Common myeloid progenitor, CD34-positive (primary cell): Measurements from ENCODE around the gene CNKSR1.

Experiments used
- CTCF ChIA-PET: fragments of 350-600 bp; sonication (Branson Sonifier 250); formaldehyde crosslinking; loops from one replicate; lab custom pipeline; 2021; ENCODE audit warnings: antibody characterized with exemption; lab: Charles Lee
- POLR2A ChIA-PET: fragments of 350-600 bp; sonication (Branson Sonifier 250); formaldehyde crosslinking; loops from one replicate; lab custom pipeline; 2021; ENCODE audit warnings: antibody characterized with exemption; lab: Charles Lee
- DNase-seq, 3 donors: peaks; one replicate each; pipeline versions ENCODE4 v3.0.0 to v3.0.0-alpha.2; 2013
- H3K27ac ChIP-seq, 2 experiments: 1 replicate in 1 of 2; 2 replicates in 1 of 2; pipeline ENCODE4 v1.7.0; 2013; ENCODE audit warnings: inconsistent platforms in 2 of 2, low read length in 2 of 2, mild to moderate bottlenecking in 2 of 2, low read depth in 1 of 2, moderate library complexity in 1 of 2; ENCODE audit not compliant: severe bottlenecking in 2 of 2, insufficient read depth in 1 of 2, poor library complexity in 1 of 2
- H3K27me3 ChIP-seq, 5 experiments: replicated peaks in 2 of 5; 1 replicate in 3 of 5; 2 replicates in 2 of 5; pipeline versions ENCODE4 v1.6.1 to v1.7.0; 2013; ENCODE audit warnings: low read length in 4 of 5, mild to moderate bottlenecking in 2 of 5, moderate library complexity in 2 of 5, inconsistent platforms in 1 of 5; ENCODE audit not compliant: insufficient read depth in 5 of 5, control insufficient read depth in 4 of 5
- H3K36me3 ChIP-seq, 4 experiments: 1 replicate in 2 of 4; 2 replicates in 2 of 4; pipeline versions ENCODE4 v1.6.1 to v1.7.0; 2013; ENCODE audit warnings: low read length in 3 of 4, control low read depth in 1 of 4, mild to moderate bottlenecking in 1 of 4; ENCODE audit not compliant: control insufficient read depth in 4 of 4, insufficient read depth in 4 of 4
- H3K4me1 ChIP-seq, 4 experiments: 1 replicate in 3 of 4; 2 replicates in 1 of 4; pipeline versions ENCODE4 v1.6.1 to v1.7.1; 2013; ENCODE audit warnings: low read length in 3 of 4, mild to moderate bottlenecking in 3 of 4, control low read depth in 1 of 4, inconsistent platforms in 1 of 4, moderate library complexity in 1 of 4; ENCODE audit not compliant: control insufficient read depth in 4 of 4, insufficient read depth in 4 of 4; ENCODE audit errors: control extremely low read depth in 1 of 4
- H3K4me3 ChIP-seq, 7 experiments: 1 replicate in 4 of 7; 2 replicates in 3 of 7; pipeline versions ENCODE4 v1.5.1 to v1.7.0; 2013; ENCODE audit warnings: mild to moderate bottlenecking in 7 of 7, low read length in 6 of 7, moderate library complexity in 6 of 7, inconsistent platforms in 2 of 7, low read depth in 2 of 7, control low read depth in 1 of 7; ENCODE audit not compliant: insufficient read depth in 4 of 7, control insufficient read depth in 1 of 7; ENCODE audit errors: extremely low read depth in 1 of 7
- H3K9me3 ChIP-seq, 5 experiments: 1 replicate in 4 of 5; 2 replicates in 1 of 5; pipeline versions ENCODE4 v1.6.1 to v1.7.1; 2013; ENCODE audit warnings: low read length in 4 of 5, mild to moderate bottlenecking in 2 of 5, inconsistent platforms in 1 of 5, low read depth in 1 of 5, moderate library complexity in 1 of 5; ENCODE audit not compliant: control insufficient read depth in 4 of 5, insufficient read depth in 2 of 5; ENCODE audit errors: control extremely low read depth in 1 of 5
- WGBS: methylation state at CpG from one replicate; pipeline ENCODE4 v1.1.5; 2013; ENCODE audit not compliant: insufficient coverage; 5-methylcytosine and 5-hydroxymethylcytosine counted together

CNKSR1 gene

GRCh38 chr1:26203642-26204318 lies 26.5 kb downstream of the CNKSR1 start:
- Histone ChIP-seq H3K4me1 (peaks cover 0 to 6% (median 0%) of the 10 kb centered on the region in 4 experiments), H3K27ac (no peak overlapping the region), H3K36me3 (no peaks in the 10 kb centered on the region), H3K4me3 (no peak overlapping the region), H3K9me3 (no peaks in the 10 kb centered on the region), H3K27me3 (peaks cover 0 to 3% (median 0%) of the 10 kb centered on the region in 5 experiments)
- 94% methylated on average over 4 of the region's 9 CpGs for WGBS
- DNase-seq = peak; percentile 11 to 44 (median 37)
- ChIA-PET POLR2A (interaction anchor here (0.5 kb wide), 1 partner anchor 175 kb away, joined by 3 read pairs; no protein-coding TSS in a partner anchor), CTCF (interaction anchor here (0.6 to 2.1 kb wide), 12 partner anchors 9 to 214 kb away, joined by 3 to 7 read pairs (median 4); partner anchors contain the start of genes CATSPER4 and CNKSR1)

- 93% methylated on average over 5 of the region's 5 CpGs for WGBS
Observed at GRCh38 chr1:26210147-26210870, 33.0 kb downstream of the CNKSR1 start.

DNA sequence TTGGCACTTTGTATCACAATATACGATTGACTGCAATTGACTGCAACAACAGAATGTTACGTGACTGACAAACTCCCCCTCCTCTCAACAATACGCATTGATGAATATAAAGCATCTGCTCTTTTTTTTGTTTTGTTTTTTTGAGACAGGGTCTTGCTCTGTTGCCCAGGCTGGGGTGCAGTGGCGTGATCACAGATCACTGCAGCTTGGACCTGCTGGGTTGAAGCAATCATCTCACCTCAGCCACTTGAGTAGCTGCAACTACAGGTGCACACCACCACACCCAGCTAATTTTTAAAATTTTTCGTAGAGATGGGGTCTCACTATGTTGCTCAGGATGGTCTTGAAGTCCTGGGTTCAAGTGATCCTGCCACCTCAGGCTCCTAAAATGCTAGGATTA lies 35.4 kb downstream of the CNKSR1 start:
- H3K4me1 ChIP-seq = no peaks in the 10 kb centered on the region
- H3K9me3 ChIP-seq = no peaks in the 10 kb centered on the region
- no peaks in the 10 kb centered on the region for H3K36me3 ChIP-seq
- no peak overlapping the region for H3K4me3 ChIP-seq
- ChIA-PET CTCF (interaction anchor here (0.6 to 2.1 kb wide), 3 partner anchors 8 to 19 kb away, joined by 3 to 7 read pairs (median 3); no protein-coding TSS in a partner anchor), POLR2A (no interaction called here)
- DNase-seq = no peak
- H3K27me3 ChIP-seq = no peaks in the 10 kb centered on the region
- H3K27ac ChIP-seq = no peak overlapping the region
- WGBS = 100% methylated on average over 2 of the region's 5 CpGs

More at GRCh38 chr1:26210147-26210870, 33.0 kb downstream of the CNKSR1 start:
- no peak for DNase-seq
- Histone ChIP-seq H3K4me1 (no peaks in the 10 kb centered on the region), H3K36me3 (no peaks in the 10 kb centered on the region), H3K27me3 (no peaks in the 10 kb centered on the region), H3K4me3 (no peak overlapping the region), H3K27ac (no peak overlapping the region), H3K9me3 (no peaks in the 10 kb centered on the region)
- ChIA-PET POLR2A (no interaction called here), CTCF (interaction anchor here (1.4 to 1.8 kb wide), 2 partner anchors 151 to 207 kb away, joined by 3 to 5 read pairs; no protein-coding TSS in a partner anchor)

GRCh38 chr1:26213335-26213905 lies 36.1 kb downstream of the CNKSR1 start:
- 100% methylated on average over 3 of the region's 6 CpGs for WGBS
- POLR2A ChIA-PET = no interaction called here
- CTCF ChIA-PET = interaction anchor here (0.6 to 2.1 kb wide), 2 partner anchors 9 to 18 kb away, joined by 3 to 7 read pairs; no protein-coding TSS in a partner anchor
- H3K4me3 ChIP-seq = no peak overlapping the region
- no peak overlapping the region for H3K27ac ChIP-seq
- DNase-seq = no peak
- H3K9me3 ChIP-seq = no peaks in the 10 kb centered on the region
- H3K27me3 ChIP-seq = no peaks in the 10 kb centered on the region
- H3K36me3 ChIP-seq = no peaks in the 10 kb centered on the region
- no peaks in the 10 kb centered on the region for H3K4me1 ChIP-seq

GRCh38 chr1:26215246-26215645 lies 38.0 kb downstream of the CNKSR1 start:
- 100% methylated on average over 1 of the region's 3 CpGs for WGBS
- H3K4me3 ChIP-seq = no peak overlapping the region
- CTCF ChIA-PET = no interaction called here
- POLR2A ChIA-PET = no interaction called here
- no peaks in the 10 kb centered on the region for H3K27me3 ChIP-seq
- H3K36me3 ChIP-seq = no peaks in the 10 kb centered on the region
- no peaks in the 10 kb centered on the region for H3K4me1 ChIP-seq
- DNase-seq = no peak
- no peaks in the 10 kb centered on the region for H3K9me3 ChIP-seq
- no peak overlapping the region for H3K27ac ChIP-seq

DNA sequence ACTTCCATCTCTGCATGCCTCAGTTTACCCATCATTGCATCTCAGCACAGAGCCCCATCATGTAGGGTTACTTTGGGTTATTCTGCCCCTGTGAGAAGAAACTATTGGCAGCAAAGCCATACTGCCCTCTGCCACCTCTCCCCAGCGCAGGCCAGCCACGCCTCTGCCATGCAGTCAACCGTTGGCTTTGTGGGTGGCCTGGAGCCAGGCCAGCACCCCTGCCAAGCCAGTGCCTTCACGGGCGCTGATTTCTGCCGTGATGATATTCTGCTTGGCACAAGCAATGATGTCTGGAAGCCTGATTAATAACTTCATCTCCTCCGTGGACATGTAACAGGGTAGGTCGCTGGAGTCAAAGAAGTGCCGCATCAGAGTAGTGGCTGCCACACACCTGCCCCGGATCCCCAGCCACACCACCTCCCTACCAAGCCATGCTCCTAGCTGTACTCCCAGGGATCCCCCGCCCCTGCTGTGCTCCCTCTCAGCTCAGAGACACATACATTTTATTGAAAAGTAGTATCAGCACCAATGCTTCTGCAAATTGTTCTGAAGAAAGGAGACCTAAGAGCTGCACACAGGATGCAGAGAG lies 41.7 kb downstream of the CNKSR1 start:
- peak in 1 of 3 donors; percentile 18 for DNase-seq
- H3K27me3 ChIP-seq = no peaks in the 10 kb centered on the region
- no peaks in the 10 kb centered on the region for H3K9me3 ChIP-seq
- H3K36me3 ChIP-seq = no peaks in the 10 kb centered on the region
- 87% methylated on average over 11 of the region's 11 CpGs for WGBS
- peaks cover 0 to 3% (median 0%) of the 10 kb centered on the region in 4 experiments for H3K4me1 ChIP-seq
- POLR2A ChIA-PET = no interaction called here
- H3K4me3 ChIP-seq = no peak overlapping the region
- H3K27ac ChIP-seq = no peak overlapping the region
- CTCF ChIA-PET = no interaction called here
